A549 (cell line): ENCODE results near the gene RSF1. TPM values are rescaled to one million over a fixed set of nuclear protein-coding genes. Genes with fewer than 3 reads are reported as not detected.

Experiments
- ATAC-seq, 2 experiments: fragments of 200-7000 bp in 1 of 2; fragments of >200 bp in 1 of 2; cut with Nextera tagmentation in 1 of 2; cut with Tn5 transposase in 1 of 2; 3 replicates each; pipeline versions ENCODE4 v1.8.0 to v1.9.1; 2018 to 2020; ENCODE audit warnings: mild to moderate bottlenecking in 1 of 2, moderate library complexity in 1 of 2
- CTCF ChIA-PET: fragments of 300-600 bp; sonication (Branson Sonifier 250); formaldehyde crosslinking; extraction: SDS; loops from one replicate; lab custom pipeline; 2021; ENCODE audit warnings: antibody characterized with exemption, inconsistent platforms; lab: Yijun Ruan, JAX
- POLR2A ChIA-PET: fragments of 350-600 bp; formaldehyde crosslinking; extraction: SDS; loops from one replicate; lab custom pipeline; 2021; ENCODE audit warnings: antibody characterized with exemption, inconsistent platforms; lab: Yijun Ruan, JAX
- DNase-seq, 2 experiments: peaks; one replicate each; pipeline versions ENCODE4 v3.0.0 to v3.0.0-alpha.2; 2011 to 2016; ENCODE audit warnings: low read depth in 1 of 2, low spot score in 1 of 2
- FAIRE-seq: peaks from 2 replicates; lab custom pipeline; 2011; peaks lifted over from hg19 to GRCh38; lab: Jason Lieb, UNC
- H3K27ac ChIP-seq, 2 experiments: fragments of >200 bp; sonication (Bioruptor Twin); formaldehyde crosslinking; 3 replicates each; pipeline ENCODE4 v1.5.1; 2016 to 2017
- H3K4me1 ChIP-seq: fragments of >200 bp; sonication (Bioruptor Twin); formaldehyde crosslinking; 3 replicates; pipeline ENCODE4 v1.6.1; 2016
- H3K4me2 ChIP-seq: fragments of >200 bp; sonication (Bioruptor Twin); formaldehyde crosslinking; 3 replicates; pipeline ENCODE4 v1.6.1; 2016
- H3K4me3 ChIP-seq: fragments of >200 bp; sonication (Bioruptor Twin); formaldehyde crosslinking; 3 replicates; pipeline ENCODE4 v1.5.1; 2016
- H3K9me3 ChIP-seq: fragments of >200 bp; sonication (Bioruptor Twin); formaldehyde crosslinking; 3 replicates; pipeline ENCODE4 v1.6.1; 2016
- BCL3 ChIP-seq: fragments of >200 bp; sonication (Bioruptor Twin); formaldehyde crosslinking; IDR thresholded peaks from 3 replicates; pipeline ENCODE4 v1.6.1; 2016
- CBX2 ChIP-seq: fragments of 200-600 bp; sonication (generic); IDR thresholded peaks from 2 replicates; pipeline ENCODE4 v1.6.1; 2016; ENCODE audit warnings: low read depth, mild to moderate bottlenecking, borderline replicate concordance
- FOSB ChIP-seq: fragments of 250-450 bp; sonication (Bioruptor Pico); IDR thresholded peaks from 2 replicates; pipeline ENCODE4 v1.5.0; 2020; ENCODE audit warnings: mild to moderate bottlenecking, moderate library complexity
- HEYL ChIP-seq: fragments of 250-450 bp; sonication (Bioruptor Pico); IDR thresholded peaks from 2 replicates; pipeline ENCODE4 v1.8.0; 2021; ENCODE audit warnings: mild to moderate bottlenecking, moderate library complexity
- HOXA7 ChIP-seq: fragments of 250-450 bp; sonication (Bioruptor Pico); IDR thresholded peaks from 2 replicates; pipeline ENCODE4 v1.5.0; 2020; ENCODE audit warnings: mild to moderate bottlenecking, moderate library complexity
- HOXB13 ChIP-seq: fragments of 250-450 bp; sonication (Bioruptor Pico); IDR thresholded peaks from 2 replicates; pipeline ENCODE4 v1.5.0; 2020; ENCODE audit warnings: low read depth, mild to moderate bottlenecking, moderate library complexity
- HOXB5 ChIP-seq: fragments of 250-450 bp; sonication (Bioruptor Pico); IDR thresholded peaks from 2 replicates; pipeline ENCODE4 v1.5.0; 2020; ENCODE audit warnings: mild to moderate bottlenecking, moderate library complexity
- JUN ChIP-seq, 2 experiments: fragments of >200 bp; sonication (Bioruptor Twin); formaldehyde crosslinking; IDR thresholded peaks; 2 replicates in 1 of 2; 3 replicates in 1 of 2; pipeline ENCODE4 v1.6.1; 2016 to 2017
- KDM5A ChIP-seq: fragments of 200-600 bp; sonication (generic); IDR thresholded peaks from 2 replicates; pipeline ENCODE4 v1.6.1; 2016; ENCODE audit warnings: antibody characterized with exemption, mild to moderate bottlenecking
- POLR2A ChIP-seq: IDR thresholded peaks from 2 replicates; pipeline ENCODE4 v1.6.1; 2012; ENCODE audit warnings: mild to moderate bottlenecking, low read length
- RAD21 ChIP-seq, 2 experiments: fragments of >200 bp in 1 of 2; sonication (Bioruptor Twin) in 1 of 2; formaldehyde crosslinking in 1 of 2; IDR thresholded peaks in 1 of 2; conservative IDR thresholded peaks in 1 of 2; 2 replicates in 1 of 2; 3 replicates in 1 of 2; pipeline ENCODE4 v1.6.1; 2012 to 2018; ENCODE audit warnings: inconsistent platforms in 1 of 2
- RARB ChIP-seq: fragments of 250-450 bp; sonication (Bioruptor Pico); IDR thresholded peaks from 2 replicates; pipeline ENCODE4 v1.8.0; 2021; ENCODE audit warnings: mild to moderate bottlenecking, moderate library complexity
- WGBS: methylation state at CpG from one replicate; pipeline ENCODE4 v1.1.6; 2017; ENCODE audit errors: missing lambda C conversion rate; 5-methylcytosine and 5-hydroxymethylcytosine counted together
- polyA plus RNA-seq, 4 experiments: library from polyadenylated mRNA; depleted of rRNA in 3 of 4; stranded (reverse); fragments of >200 nt; fragmentation: RNase III in 1 of 4; extraction: RNeasy Plus Mini Kit Qiagen cat#74134 plus additional on column Dnase treatment in 1 of 4; gene quantifications; 2 replicates in 3 of 4; 3 replicates in 1 of 4; pipeline ENCODE4 v1.2.3, GENCODE V29; 2011 to 2017
- TF ChIP-seq, protein P1 (sequence below): fragments of >200 bp; sonication (Bioruptor Twin); formaldehyde crosslinking; IDR thresholded peaks from 3 replicates; pipeline ENCODE4 v1.5.1; 2016
- TF ChIP-seq, protein P2 (sequence below): fragments of >200 bp; sonication (Bioruptor Twin); formaldehyde crosslinking; IDR thresholded peaks from 2 replicates; pipeline ENCODE4 v1.6.1; 2016
- TF ChIP-seq, protein P3 (sequence below): fragments of 200-600 bp; sonication (generic); IDR thresholded peaks from 2 replicates; pipeline ENCODE4 v1.6.1; 2016; ENCODE audit warnings: antibody characterized with exemption, mild to moderate bottlenecking, moderate library complexity

Gene RSF1
- polyA plus RNA-seq, 2 of the 4 experiments (the other 2 are of a cell fraction): 18.8 to 29.6 TPM

DNA sequence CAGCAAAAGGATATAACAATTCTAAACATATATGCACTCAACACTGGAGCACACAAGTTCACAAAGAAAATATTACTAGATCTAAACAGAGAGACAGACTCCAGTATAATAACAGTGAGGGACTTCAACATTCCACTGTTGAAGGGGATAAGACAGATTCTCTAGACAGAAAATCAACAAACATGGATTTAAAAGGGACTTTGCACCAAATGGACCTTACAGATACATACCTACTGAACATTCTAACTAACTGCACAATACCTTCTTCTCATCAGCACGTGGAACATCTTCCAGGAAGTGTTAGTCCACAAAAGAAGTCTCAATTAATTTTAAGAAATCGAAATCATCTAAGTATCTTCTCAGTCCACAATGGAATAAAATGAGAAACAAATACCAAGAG is 26.6 kb downstream of the RSF1 start:
- H3K4me3 ChIP-seq: no peak overlapping the region
- no peak overlapping the region for H3K27ac ChIP-seq
- no peaks in the 10 kb centered on the region for H3K4me1 ChIP-seq
- ATAC-seq (no peak), FAIRE-seq (no peak), DNase-seq (no peak)
- H3K4me2 ChIP-seq: no peak overlapping the region
- 85% methylated on average over 2 of the region's 2 CpGs for WGBS
- peaks cover 9% of the 10 kb centered on the region; the same call in 1 of the 3 replicates for H3K9me3 ChIP-seq
- ChIA-PET CTCF (no interaction called here), POLR2A (no interaction called here)
- TF ChIP-seq, protein P1, sequence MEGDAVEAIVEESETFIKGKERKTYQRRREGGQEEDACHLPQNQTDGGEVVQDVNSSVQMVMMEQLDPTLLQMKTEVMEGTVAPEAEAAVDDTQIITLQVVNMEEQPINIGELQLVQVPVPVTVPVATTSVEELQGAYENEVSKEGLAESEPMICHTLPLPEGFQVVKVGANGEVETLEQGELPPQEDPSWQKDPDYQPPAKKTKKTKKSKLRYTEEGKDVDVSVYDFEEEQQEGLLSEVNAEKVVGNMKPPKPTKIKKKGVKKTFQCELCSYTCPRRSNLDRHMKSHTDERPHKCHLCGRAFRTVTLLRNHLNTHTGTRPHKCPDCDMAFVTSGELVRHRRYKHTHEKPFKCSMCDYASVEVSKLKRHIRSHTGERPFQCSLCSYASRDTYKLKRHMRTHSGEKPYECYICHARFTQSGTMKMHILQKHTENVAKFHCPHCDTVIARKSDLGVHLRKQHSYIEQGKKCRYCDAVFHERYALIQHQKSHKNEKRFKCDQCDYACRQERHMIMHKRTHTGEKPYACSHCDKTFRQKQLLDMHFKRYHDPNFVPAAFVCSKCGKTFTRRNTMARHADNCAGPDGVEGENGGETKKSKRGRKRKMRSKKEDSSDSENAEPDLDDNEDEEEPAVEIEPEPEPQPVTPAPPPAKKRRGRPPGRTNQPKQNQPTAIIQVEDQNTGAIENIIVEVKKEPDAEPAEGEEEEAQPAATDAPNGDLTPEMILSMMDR: no peak
- TF ChIP-seq HOXB5 (CRISPR knock-in tag): no peak
- TF ChIP-seq POLR2A: no peak
- TF ChIP-seq, protein P2, sequence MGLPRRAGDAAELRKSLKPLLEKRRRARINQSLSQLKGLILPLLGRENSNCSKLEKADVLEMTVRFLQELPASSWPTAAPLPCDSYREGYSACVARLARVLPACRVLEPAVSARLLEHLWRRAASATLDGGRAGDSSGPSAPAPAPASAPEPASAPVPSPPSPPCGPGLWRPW: no peak

GRCh38 chr11:77791301-77791700 is 29.2 kb downstream of the RSF1 start:
- POLR2A ChIA-PET: no interaction called here
- WGBS: 94% methylated on average over 4 of the region's 4 CpGs

More at GRCh38 chr11:77791301-77791700, 29.2 kb downstream of the RSF1 start:
- no peak for DNase-seq
- H3K4me3 ChIP-seq: no peak overlapping the region
- TF ChIP-seq CBX2 (no peak), HOXB13 (no peak), HOXA7 (no peak), JUN (IDR thresholded peaks at IDR 0.05) (no peak), RARB (no peak), HEYL (CRISPR knock-in tag) (no peak), FOSB (no peak), KDM5A (no peak), RAD21 (conservative IDR thresholded peaks at IDR 0.05 in 1 of 2, IDR thresholded peaks at IDR 0.05 in 1 of 2) (no peak), BCL3 (no peak)
- TF ChIP-seq, protein P2: no peak
- TF ChIP-seq, protein P3, sequence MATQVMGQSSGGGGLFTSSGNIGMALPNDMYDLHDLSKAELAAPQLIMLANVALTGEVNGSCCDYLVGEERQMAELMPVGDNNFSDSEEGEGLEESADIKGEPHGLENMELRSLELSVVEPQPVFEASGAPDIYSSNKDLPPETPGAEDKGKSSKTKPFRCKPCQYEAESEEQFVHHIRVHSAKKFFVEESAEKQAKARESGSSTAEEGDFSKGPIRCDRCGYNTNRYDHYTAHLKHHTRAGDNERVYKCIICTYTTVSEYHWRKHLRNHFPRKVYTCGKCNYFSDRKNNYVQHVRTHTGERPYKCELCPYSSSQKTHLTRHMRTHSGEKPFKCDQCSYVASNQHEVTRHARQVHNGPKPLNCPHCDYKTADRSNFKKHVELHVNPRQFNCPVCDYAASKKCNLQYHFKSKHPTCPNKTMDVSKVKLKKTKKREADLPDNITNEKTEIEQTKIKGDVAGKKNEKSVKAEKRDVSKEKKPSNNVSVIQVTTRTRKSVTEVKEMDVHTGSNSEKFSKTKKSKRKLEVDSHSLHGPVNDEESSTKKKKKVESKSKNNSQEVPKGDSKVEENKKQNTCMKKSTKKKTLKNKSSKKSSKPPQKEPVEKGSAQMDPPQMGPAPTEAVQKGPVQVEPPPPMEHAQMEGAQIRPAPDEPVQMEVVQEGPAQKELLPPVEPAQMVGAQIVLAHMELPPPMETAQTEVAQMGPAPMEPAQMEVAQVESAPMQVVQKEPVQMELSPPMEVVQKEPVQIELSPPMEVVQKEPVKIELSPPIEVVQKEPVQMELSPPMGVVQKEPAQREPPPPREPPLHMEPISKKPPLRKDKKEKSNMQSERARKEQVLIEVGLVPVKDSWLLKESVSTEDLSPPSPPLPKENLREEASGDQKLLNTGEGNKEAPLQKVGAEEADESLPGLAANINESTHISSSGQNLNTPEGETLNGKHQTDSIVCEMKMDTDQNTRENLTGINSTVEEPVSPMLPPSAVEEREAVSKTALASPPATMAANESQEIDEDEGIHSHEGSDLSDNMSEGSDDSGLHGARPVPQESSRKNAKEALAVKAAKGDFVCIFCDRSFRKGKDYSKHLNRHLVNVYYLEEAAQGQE: no peak
- H3K4me2 ChIP-seq: no peak overlapping the region
- no peak for ATAC-seq
- CTCF ChIA-PET: interaction anchor here (1.9 kb wide), 1 partner anchor 28 kb away, joined by 6 read pairs; no protein-coding TSS in a partner anchor
- peaks cover 6% of the 10 kb centered on the region; the same call in 2 of the 3 replicates for H3K4me1 ChIP-seq
- H3K27ac ChIP-seq: no peak overlapping the region
- peaks cover 9% of the 10 kb centered on the region; the same call in 1 of the 3 replicates for H3K9me3 ChIP-seq
- no peak for FAIRE-seq
